K562 (cell line): ENCODE measurements around the gene BEST2. TPM values are rescaled to one million over a fixed set of nuclear protein-coding genes. Genes with fewer than 3 reads are reported as not detected.

ENCODE experiments used
- MTF1 ChIP-seq: fragments of 250-450 bp; sonication (Bioruptor Pico); IDR thresholded peaks from 2 replicates; pipeline ENCODE4 v1.9.0; 2021; ENCODE audit warnings: moderate library complexity, mild to moderate bottlenecking, inconsistent platforms, borderline replicate concordance
- MXI1 ChIP-seq: IDR thresholded peaks from 2 replicates; pipeline ENCODE4 v1.6.1; 2011; ENCODE audit warnings: low read depth, mild to moderate bottlenecking, improper control_type of control experiment, low read length
- POU5F1 ChIP-seq: fragments of 150-350 bp; IDR thresholded peaks from 2 replicates; pipeline ENCODE4 v1.6.1; 2014; ENCODE audit warnings: borderline replicate concordance, low read length, low read depth, mild to moderate bottlenecking; ENCODE audit not compliant: partially characterized antibody
- SMAD3 ChIP-seq: fragments of 450-650 bp; formaldehyde crosslinking; conservative IDR thresholded peaks from 2 replicates; pipeline ENCODE4 v1.4.0; 2020; ENCODE audit warnings: mild to moderate bottlenecking
- polyA plus RNA-seq, 8 experiments: library from polyadenylated mRNA; depleted of rRNA in 4 of 8; stranded (reverse) in 5 of 8; unstranded in 3 of 8; fragments of >200 nt; fragmentation: Nextera tagmentation in 2 of 8; fragmentation: Illumina TruSeq in 1 of 8; extraction: Ambion mirVana in 2 of 8; extraction: Trizol in 1 of 8; gene quantifications; 2 replicates each; pipeline versions ENCODE4 v1.2.1 to v1.2.3, GENCODE V29; 2011 to 2014; ENCODE audit warnings: inconsistent platforms in 1 of 8, missing spikeins in 1 of 8
- total RNA-seq, 7 experiments: library from RNA; depleted of rRNA in 6 of 7; stranded (reverse); fragments of >200 nt in 6 of 7; fragmentation: Illumina TruSeq in 2 of 7; extraction: Trizol in 2 of 7; gene quantifications; 2 replicates each; pipeline versions ENCODE4 v1.2.1 to v1.2.3, GENCODE V29; 2011 to 2021; ENCODE audit warnings: low replicate concordance in 1 of 7
- TF ChIP-seq, protein P1 (sequence below): sonication (generic); formaldehyde crosslinking; IDR thresholded peaks from 2 replicates; pipeline ENCODE4 v1.8.0; 2022; ENCODE audit warnings: mild to moderate bottlenecking, missing genetic modification reagents, borderline replicate concordance
- TF ChIP-seq, protein P2 (sequence below): fragments of 250-450 bp; sonication (Bioruptor Pico); IDR thresholded peaks from 2 replicates; pipeline ENCODE4 v1.8.0; 2021; ENCODE audit warnings: moderate library complexity, mild to moderate bottlenecking, inconsistent platforms
- TF ChIP-seq, protein P3 (sequence below): fragments of 250-450 bp; sonication (Bioruptor Pico); IDR thresholded peaks from 2 replicates; pipeline ENCODE4 v1.4.0; 2020; ENCODE audit warnings: borderline replicate concordance
- TF ChIP-seq, protein P4 (sequence below), 2 experiments: IDR thresholded peaks; 2 replicates each; pipeline ENCODE4 v1.6.1; 2011; ENCODE audit warnings: borderline replicate concordance in 1 of 2, control low read depth in 1 of 2, low read depth in 1 of 2, low read length in 1 of 2, mild to moderate bottlenecking in 1 of 2, mixed read lengths in 1 of 2, moderate library complexity in 1 of 2; ENCODE audit not compliant: insufficient read depth in 1 of 2, insufficient read length in 1 of 2, poor library complexity in 1 of 2, severe bottlenecking in 1 of 2; ENCODE audit errors: extremely low read depth in 1 of 2

The BEST2 gene
- total and polyA plus RNA-seq, 9 of the 15 experiments (the other 6 are each of a cell fraction or from before 2014, with no cell fraction given): not detected

GRCh38 chr19:12791345-12792050 lies 39.9 kb downstream of the BEST2 start, which contains the start of gene JUNB (continued):
- TF ChIP-seq, protein P1, sequence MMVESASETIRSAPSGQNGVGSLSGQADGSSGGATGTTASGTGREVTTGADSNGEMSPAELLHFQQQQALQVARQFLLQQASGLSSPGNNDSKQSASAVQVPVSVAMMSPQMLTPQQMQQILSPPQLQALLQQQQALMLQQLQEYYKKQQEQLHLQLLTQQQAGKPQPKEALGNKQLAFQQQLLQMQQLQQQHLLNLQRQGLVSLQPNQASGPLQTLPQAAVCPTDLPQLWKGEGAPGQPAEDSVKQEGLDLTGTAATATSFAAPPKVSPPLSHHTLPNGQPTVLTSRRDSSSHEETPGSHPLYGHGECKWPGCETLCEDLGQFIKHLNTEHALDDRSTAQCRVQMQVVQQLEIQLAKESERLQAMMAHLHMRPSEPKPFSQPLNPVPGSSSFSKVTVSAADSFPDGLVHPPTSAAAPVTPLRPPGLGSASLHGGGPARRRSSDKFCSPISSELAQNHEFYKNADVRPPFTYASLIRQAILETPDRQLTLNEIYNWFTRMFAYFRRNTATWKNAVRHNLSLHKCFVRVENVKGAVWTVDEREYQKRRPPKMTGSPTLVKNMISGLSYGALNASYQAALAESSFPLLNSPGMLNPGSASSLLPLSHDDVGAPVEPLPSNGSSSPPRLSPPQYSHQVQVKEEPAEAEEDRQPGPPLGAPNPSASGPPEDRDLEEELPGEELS: no peak
- TF ChIP-seq, protein P2, sequence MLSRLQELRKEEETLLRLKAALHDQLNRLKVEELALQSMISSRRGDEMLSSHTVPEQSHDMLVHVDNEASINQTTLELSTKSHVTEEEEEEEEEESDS (CRISPR knock-in tag): no peak
- peak; percentile 36; the same call in 1 of the 2 replicates for TF ChIP-seq MXI1
- peak; percentile 77; the same call in 1 of the 2 replicates for TF ChIP-seq SMAD3 (CRISPR knock-in tag)
- TF ChIP-seq MTF1 (CRISPR knock-in tag): no peak
- TF ChIP-seq, protein P3, sequence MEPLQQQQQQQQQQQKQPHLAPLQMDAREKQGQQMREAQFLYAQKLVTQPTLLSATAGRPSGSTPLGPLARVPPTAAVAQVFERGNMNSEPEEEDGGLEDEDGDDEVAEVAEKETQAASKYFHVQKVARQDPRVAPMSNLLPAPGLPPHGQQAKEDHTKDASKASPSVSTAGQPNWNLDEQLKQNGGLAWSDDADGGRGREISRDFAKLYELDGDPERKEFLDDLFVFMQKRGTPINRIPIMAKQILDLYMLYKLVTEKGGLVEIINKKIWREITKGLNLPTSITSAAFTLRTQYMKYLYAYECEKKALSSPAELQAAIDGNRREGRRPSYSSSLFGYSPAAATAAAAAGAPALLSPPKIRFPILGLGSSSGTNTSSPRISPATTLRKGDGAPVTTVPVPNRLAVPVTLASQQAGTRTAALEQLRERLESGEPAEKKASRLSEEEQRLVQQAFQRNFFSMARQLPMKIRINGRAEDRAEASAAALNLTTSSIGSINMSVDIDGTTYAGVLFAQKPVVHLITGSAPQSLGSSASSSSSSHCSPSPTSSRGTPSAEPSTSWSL (CRISPR knock-in tag): no peak
- TF ChIP-seq POU5F1: no peak
- TF ChIP-seq, protein P4, sequence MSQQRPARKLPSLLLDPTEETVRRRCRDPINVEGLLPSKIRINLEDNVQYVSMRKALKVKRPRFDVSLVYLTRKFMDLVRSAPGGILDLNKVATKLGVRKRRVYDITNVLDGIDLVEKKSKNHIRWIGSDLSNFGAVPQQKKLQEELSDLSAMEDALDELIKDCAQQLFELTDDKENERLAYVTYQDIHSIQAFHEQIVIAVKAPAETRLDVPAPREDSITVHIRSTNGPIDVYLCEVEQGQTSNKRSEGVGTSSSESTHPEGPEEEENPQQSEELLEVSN (IDR thresholded peaks at IDR 0.05; ENCODE audit: borderline replicate concordance in 1 of 2, extremely low read depth in 1 of 2, insufficient read depth in 1 of 2, insufficient read length in 1 of 2, low read depth in 1 of 2, low read length in 1 of 2, poor library complexity in 1 of 2, severe bottlenecking in 1 of 2): peak; percentile 40 to 61
